Measurements from ENCODE around the gene ARFGEF3.

The ARFGEF3 gene

DNA sequence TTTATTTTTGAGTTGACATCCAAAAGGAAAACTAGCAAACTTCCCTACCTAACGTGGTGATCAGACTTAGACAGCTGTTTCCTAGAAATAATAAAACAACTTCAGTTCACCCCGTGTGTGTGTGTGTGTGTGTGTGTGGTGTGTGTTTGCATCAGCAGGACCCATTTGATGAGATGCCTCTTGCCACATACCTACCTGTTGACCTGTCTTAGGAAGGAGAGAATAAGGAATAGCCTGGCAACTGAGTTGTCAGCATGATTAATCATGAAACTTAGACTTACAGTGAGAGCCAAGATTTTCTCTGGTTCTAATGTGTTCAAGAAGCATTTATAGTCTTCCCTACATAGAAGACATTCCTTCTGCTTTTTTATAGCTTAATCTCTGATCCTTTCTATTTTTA is 72.6 kb downstream of the ARFGEF3 start:
- TF ChIP-seq, protein P1, sequence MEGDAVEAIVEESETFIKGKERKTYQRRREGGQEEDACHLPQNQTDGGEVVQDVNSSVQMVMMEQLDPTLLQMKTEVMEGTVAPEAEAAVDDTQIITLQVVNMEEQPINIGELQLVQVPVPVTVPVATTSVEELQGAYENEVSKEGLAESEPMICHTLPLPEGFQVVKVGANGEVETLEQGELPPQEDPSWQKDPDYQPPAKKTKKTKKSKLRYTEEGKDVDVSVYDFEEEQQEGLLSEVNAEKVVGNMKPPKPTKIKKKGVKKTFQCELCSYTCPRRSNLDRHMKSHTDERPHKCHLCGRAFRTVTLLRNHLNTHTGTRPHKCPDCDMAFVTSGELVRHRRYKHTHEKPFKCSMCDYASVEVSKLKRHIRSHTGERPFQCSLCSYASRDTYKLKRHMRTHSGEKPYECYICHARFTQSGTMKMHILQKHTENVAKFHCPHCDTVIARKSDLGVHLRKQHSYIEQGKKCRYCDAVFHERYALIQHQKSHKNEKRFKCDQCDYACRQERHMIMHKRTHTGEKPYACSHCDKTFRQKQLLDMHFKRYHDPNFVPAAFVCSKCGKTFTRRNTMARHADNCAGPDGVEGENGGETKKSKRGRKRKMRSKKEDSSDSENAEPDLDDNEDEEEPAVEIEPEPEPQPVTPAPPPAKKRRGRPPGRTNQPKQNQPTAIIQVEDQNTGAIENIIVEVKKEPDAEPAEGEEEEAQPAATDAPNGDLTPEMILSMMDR (IDR thresholded peaks at IDR 0.05; ENCODE audit: low read depth, low read length): no peak
- no peak for TF ChIP-seq EZH2phosphoT487 (IDR thresholded peaks at IDR 0.05; ENCODE audit: low read depth)
- Histone ChIP-seq H3K4me1 (ENCODE audit: low read length) (peaks cover 11% of the 10 kb centered on the region), H3K9ac (ENCODE audit: low read length) (no peak overlapping the region), H4K20me1 (ENCODE audit: insufficient read depth, low read length) (no peaks in the 10 kb centered on the region), H3K4me2 (ENCODE audit: low read length) (no peak overlapping the region), H3K27me3 (ENCODE audit: low read depth, low read length) (peaks cover 39% of the 10 kb centered on the region), H3K36me3 (replicated peaks; ENCODE audit: low read depth, low read length) (no peaks in the 10 kb centered on the region), H3K79me2 (ENCODE audit: low read length) (no peaks in the 10 kb centered on the region), H2AFZ (ENCODE audit: low read depth, low read length) (no peak overlapping the region), H3K9me3 (ENCODE audit: insufficient read depth, low read length) (no peaks in the 10 kb centered on the region), H3K27ac (ENCODE audit: low read length) (no peak overlapping the region), H3K4me3 (ENCODE audit: low read length) (no peak overlapping the region)

- H3K9me3 ChIP-seq (ENCODE audit: insufficient read depth, low read length): no peaks in the 10 kb centered on the region
- TF ChIP-seq, protein P1 (IDR thresholded peaks at IDR 0.05; ENCODE audit: low read depth, low read length): no peak
- no peak for TF ChIP-seq EZH2phosphoT487 (IDR thresholded peaks at IDR 0.05; ENCODE audit: low read depth)
- peaks cover 32% of the 10 kb centered on the region for H3K27me3 ChIP-seq (ENCODE audit: low read depth, low read length)
These were observed 73.5 kb downstream of the ARFGEF3 start for GRCh38 chr6:138235205-138235604.

DNA sequence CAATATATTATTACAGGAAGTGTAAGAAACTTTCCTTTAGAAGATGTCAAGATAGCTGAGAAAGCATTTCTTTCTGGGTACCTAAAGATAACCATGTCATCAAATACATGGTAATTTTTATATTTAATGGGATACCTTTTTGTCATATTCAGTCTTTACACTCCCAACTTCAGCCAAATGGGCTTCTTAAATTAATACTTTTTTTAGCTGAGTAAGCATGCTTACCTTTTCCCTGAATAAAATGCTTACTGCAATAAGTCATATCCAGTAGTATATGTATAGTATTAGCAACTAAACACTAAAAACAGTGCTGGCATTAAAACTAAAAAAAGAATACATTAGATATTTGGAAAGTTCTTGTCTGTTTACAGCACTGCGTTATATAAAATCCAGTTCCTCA is 74.0 kb downstream of the ARFGEF3 start:
- no peak overlapping the region for H3K4me3 ChIP-seq (ENCODE audit: low read length)
- H3K27me3 ChIP-seq (ENCODE audit: low read depth, low read length): peaks cover 28% of the 10 kb centered on the region
- no peak overlapping the region for H3K9ac ChIP-seq (ENCODE audit: low read length)
- H3K79me2 ChIP-seq (ENCODE audit: low read length): no peaks in the 10 kb centered on the region
- H3K4me1 ChIP-seq (ENCODE audit: low read length): peaks cover 11% of the 10 kb centered on the region
- H3K36me3 ChIP-seq (replicated peaks; ENCODE audit: low read depth, low read length): no peaks in the 10 kb centered on the region
- H3K4me2 ChIP-seq (ENCODE audit: low read length): no peak overlapping the region
- no peak overlapping the region for H2AFZ ChIP-seq (ENCODE audit: low read depth, low read length)
- H3K27ac ChIP-seq (ENCODE audit: low read length): no peak overlapping the region
- H3K9me3 ChIP-seq (ENCODE audit: insufficient read depth, low read length): no peaks in the 10 kb centered on the region
- no peak for TF ChIP-seq EZH2phosphoT487 (IDR thresholded peaks at IDR 0.05; ENCODE audit: low read depth)
- TF ChIP-seq, protein P1 (IDR thresholded peaks at IDR 0.05; ENCODE audit: low read depth, low read length): no peak
- no peaks in the 10 kb centered on the region for H4K20me1 ChIP-seq (ENCODE audit: insufficient read depth, low read length)

More at GRCh38 chr6:138235205-138235604, 73.5 kb downstream of the ARFGEF3 start:
- Histone ChIP-seq H4K20me1 (ENCODE audit: insufficient read depth, low read length) (no peaks in the 10 kb centered on the region), H3K36me3 (replicated peaks; ENCODE audit: low read depth, low read length) (no peaks in the 10 kb centered on the region), H3K9ac (ENCODE audit: low read length) (no peak overlapping the region), H3K27ac (ENCODE audit: low read length) (no peak overlapping the region), H2AFZ (ENCODE audit: low read depth, low read length) (no peak overlapping the region), H3K79me2 (ENCODE audit: low read length) (no peaks in the 10 kb centered on the region), H3K4me3 (ENCODE audit: low read length) (no peak overlapping the region), H3K4me1 (ENCODE audit: low read length) (peaks cover 11% of the 10 kb centered on the region), H3K4me2 (ENCODE audit: low read length) (no peak overlapping the region)

DNA sequence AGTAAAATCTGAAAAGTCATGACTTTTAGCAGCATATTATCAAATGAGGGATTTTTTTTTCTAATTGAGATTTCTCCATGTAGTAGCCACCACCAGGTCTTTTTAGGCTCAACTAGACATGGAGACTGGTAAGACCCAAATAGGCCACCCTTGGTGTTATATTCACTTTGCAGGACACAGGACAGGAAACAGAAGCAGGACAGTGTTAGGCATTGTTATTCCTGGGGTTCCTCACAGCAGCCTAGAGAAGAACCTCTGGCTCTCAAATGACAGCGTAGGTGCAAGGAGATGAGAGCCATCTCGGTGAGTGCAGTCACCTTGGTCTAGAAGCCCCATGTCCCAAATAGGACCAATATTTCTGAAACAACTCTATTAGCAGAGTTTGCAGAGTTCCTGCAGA is 75.7 kb downstream of the ARFGEF3 start:
- Histone ChIP-seq H3K27me3 (ENCODE audit: low read depth, low read length) (peaks cover 29% of the 10 kb centered on the region), H3K9ac (ENCODE audit: low read length) (no peak overlapping the region), H3K79me2 (ENCODE audit: low read length) (no peaks in the 10 kb centered on the region), H2AFZ (ENCODE audit: low read depth, low read length) (no peak overlapping the region), H3K27ac (ENCODE audit: low read length) (no peak overlapping the region), H4K20me1 (ENCODE audit: insufficient read depth, low read length) (no peaks in the 10 kb centered on the region), H3K36me3 (replicated peaks; ENCODE audit: low read depth, low read length) (no peaks in the 10 kb centered on the region), H3K4me3 (ENCODE audit: low read length) (no peak overlapping the region), H3K4me2 (ENCODE audit: low read length) (no peak overlapping the region), H3K4me1 (ENCODE audit: low read length) (no peaks in the 10 kb centered on the region), H3K9me3 (ENCODE audit: insufficient read depth, low read length) (no peaks in the 10 kb centered on the region)
- no peak for TF ChIP-seq EZH2phosphoT487 (IDR thresholded peaks at IDR 0.05; ENCODE audit: low read depth)
- TF ChIP-seq, protein P1 (IDR thresholded peaks at IDR 0.05; ENCODE audit: low read depth, low read length): no peak
